Prostate gland (tissue), 2 donors: ENCODE results near the gene PIM2. TPM values are rescaled to one million over a fixed set of nuclear protein-coding genes. Genes with fewer than 3 reads are reported as not detected.

ENCODE experiments used
- DNase-seq: peaks from one replicate; pipeline ENCODE4 v3.0.0-alpha.2; 2019; ENCODE audit warnings: low spot score
- H3K27ac ChIP-seq, 2 donors: fragments of 200-600 bp; sonication (generic); 2 replicates each; pipeline ENCODE4 v1.5.1; 2017 to 2019
- H3K27me3 ChIP-seq: fragments of 200-600 bp; sonication (generic); replicated peaks from 2 replicates; pipeline ENCODE4 v1.5.1; 2019; ENCODE audit not compliant: insufficient read depth
- H3K36me3 ChIP-seq, 2 donors: fragments of 200-600 bp; sonication (generic); 1 replicate in 1 of 2; 2 replicates in 1 of 2; pipeline versions ENCODE4 v1.5.1 to v1.8.1; 2017 to 2019
- H3K4me1 ChIP-seq: fragments of 200-600 bp; sonication (generic); replicated peaks from 2 replicates; pipeline ENCODE4 v1.5.1; 2019
- H3K4me3 ChIP-seq, 2 donors: fragments of 200-600 bp; sonication (generic); 2 replicates each; pipeline ENCODE4 v1.5.1; 2017 to 2019
- H3K9me3 ChIP-seq: fragments of 200-600 bp; sonication (generic); 2 replicates; pipeline ENCODE4 v1.5.1; 2017
- CTCF ChIP-seq, 4 experiments: fragments of 200-600 bp in 2 of 4; fragments of 450-650 bp in 2 of 4; sonication (generic) in 2 of 4; IDR thresholded peaks; 1 replicate in 3 of 4; 2 replicates in 1 of 4; pipeline ENCODE4 v1.5.1; 2016 to 2019; ENCODE audit warnings: antibody characterized with exemption in 4 of 4, mild to moderate bottlenecking in 2 of 4, moderate library complexity in 2 of 4
- POLR2A ChIP-seq: fragments of 450-650 bp; IDR thresholded peaks from one replicate; pipeline ENCODE4 v1.6.1; 2016; ENCODE audit warnings: antibody characterized with exemption, mild to moderate bottlenecking
- POLR2AphosphoS5 ChIP-seq: sonication (generic); formaldehyde crosslinking; IDR thresholded peaks from one replicate; pipeline ENCODE4 v1.6.1; 2017; ENCODE audit warnings: antibody characterized with exemption
- WGBS: methylation state at CpG from one replicate; pipeline ENCODE4 v1.1.5; 2018; 5-methylcytosine and 5-hydroxymethylcytosine counted together
- intact Hi-C: fragments of 100-400 bp; cut with DNase I; formaldehyde crosslinking; loops from one replicate; pipeline ENCODE4 v1.14.2; 2022
- total RNA-seq, 2 donors: library from RNA; depleted of rRNA; stranded (reverse); fragments of >200 nt; gene quantifications; one replicate each; pipeline ENCODE4 v1.1.0, GENCODE V29; 2016

Gene PIM2
- total RNA-seq, 2 donors from 2014 or later, result 12.1 to 23.5 TPM

GRCh38 chrX:48934581-48935300, 15.9 kb upstream of the PIM2 start:
- Histone ChIP-seq H3K9me3 (no peaks in the 10 kb centered on the region), H3K27ac (no peak overlapping the region), H3K36me3 (no peaks in the 10 kb centered on the region), H3K4me1 (no peaks in the 10 kb centered on the region), H3K27me3 (no peaks in the 10 kb centered on the region), H3K4me3 (no peak overlapping the region)
- no peak for DNase-seq
- TF ChIP-seq POLR2AphosphoS5, result no peak
- TF ChIP-seq CTCF (IDR thresholded peaks at IDR 0.05), result no peak
- TF ChIP-seq POLR2A, result no peak
- intact Hi-C loops, result no loop called here
- WGBS, result 84% methylated on average over 7 of the region's 7 CpGs

- H3K27me3 ChIP-seq, result no peaks in the 10 kb centered on the region
- intact Hi-C loops, result no loop called here
- no peaks in the 10 kb centered on the region for H3K36me3 ChIP-seq
- H3K27ac ChIP-seq, result no peak overlapping the region
- no peak for TF ChIP-seq POLR2AphosphoS5
- TF ChIP-seq CTCF (IDR thresholded peaks at IDR 0.05), result no peak
- no peak for TF ChIP-seq POLR2A
- H3K4me3 ChIP-seq, result no peak overlapping the region
- WGBS, result 79% methylated on average over 2 of the region's 2 CpGs
- DNase-seq, result no peak
- no peaks in the 10 kb centered on the region for H3K4me1 ChIP-seq
- no peaks in the 10 kb centered on the region for H3K9me3 ChIP-seq
Observed at GRCh38 chrX:48933757-48934156, 14.9 kb upstream of the PIM2 start.

DNA sequence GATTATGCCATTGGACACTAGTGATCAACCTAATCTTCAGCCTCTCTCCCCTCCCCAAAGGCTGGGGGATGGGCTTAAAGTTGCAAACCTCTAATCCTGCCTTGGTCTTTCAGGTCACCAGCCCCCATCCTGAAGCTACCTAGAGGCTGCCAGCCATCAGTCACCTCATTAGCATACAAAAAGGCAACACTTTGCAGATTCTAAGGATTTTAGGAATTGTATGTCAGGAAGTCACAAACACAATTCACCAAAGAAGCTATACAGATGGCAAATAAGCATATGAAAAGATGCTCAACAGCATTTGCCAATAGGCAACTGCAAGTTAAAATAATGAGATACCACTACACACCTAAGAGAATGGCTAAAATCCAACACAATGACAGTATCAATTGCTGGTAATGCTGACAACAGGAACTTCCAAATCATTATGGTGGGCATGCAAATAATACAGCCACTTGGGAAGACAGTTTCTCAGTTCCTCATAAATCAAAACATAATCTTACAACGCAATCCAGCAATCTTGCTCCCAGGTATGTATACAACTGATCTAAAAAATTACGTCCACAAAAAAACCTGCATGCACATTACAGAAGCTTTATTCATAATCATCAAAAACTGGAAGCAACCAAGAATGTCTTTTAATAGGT, 9.0 kb upstream of the PIM2 start:
- intact Hi-C loops, result no loop called here
- 82% methylated on average over 2 of the region's 2 CpGs for WGBS
- no peak for DNase-seq
- H3K4me1 ChIP-seq, result no peaks in the 10 kb centered on the region
- H3K4me3 ChIP-seq, result no peak overlapping the region
- no peak overlapping the region for H3K27ac ChIP-seq
- TF ChIP-seq POLR2A (no peak), CTCF (IDR thresholded peaks at IDR 0.05) (no peak), POLR2AphosphoS5 (no peak)
- no peaks in the 10 kb centered on the region for H3K9me3 ChIP-seq
- no peaks in the 10 kb centered on the region for H3K27me3 ChIP-seq
- no peaks in the 10 kb centered on the region for H3K36me3 ChIP-seq

- Histone ChIP-seq H3K9me3 (no peaks in the 10 kb centered on the region), H3K36me3 (no peaks in the 10 kb centered on the region)
- TF ChIP-seq POLR2A (no peak), CTCF (IDR thresholded peaks at IDR 0.05) (no peak), POLR2AphosphoS5 (no peak)
Observed at GRCh38 chrX:48927123-48927522, 8.3 kb upstream of the PIM2 start.

GRCh38 chrX:48924270-48924669, 5.4 kb upstream of the PIM2 start:
- intact Hi-C loops, result no loop called here

More at GRCh38 chrX:48927123-48927522, 8.3 kb upstream of the PIM2 start:
- no peak overlapping the region for H3K27ac ChIP-seq
- no peak for DNase-seq
- no peaks in the 10 kb centered on the region for H3K27me3 ChIP-seq
- no peak overlapping the region for H3K4me3 ChIP-seq
- H3K4me1 ChIP-seq, result no peaks in the 10 kb centered on the region
- intact Hi-C loops, result no loop called here
- WGBS, result 87% methylated on average over 5 of the region's 5 CpGs

More at GRCh38 chrX:48924270-48924669, 5.4 kb upstream of the PIM2 start:
- H3K36me3 ChIP-seq, result no peaks in the 10 kb centered on the region
- no peak for DNase-seq
- no peak for TF ChIP-seq CTCF (IDR thresholded peaks at IDR 0.05)
- TF ChIP-seq POLR2A, result no peak
- TF ChIP-seq POLR2AphosphoS5, result no peak
- no peak overlapping the region for H3K4me3 ChIP-seq
- H3K27ac ChIP-seq, result no peak overlapping the region
- WGBS, result 85% methylated on average over 5 of the region's 5 CpGs
- H3K27me3 ChIP-seq, result no peaks in the 10 kb centered on the region
- H3K4me1 ChIP-seq, result no peaks in the 10 kb centered on the region
- H3K9me3 ChIP-seq, result no peaks in the 10 kb centered on the region
